Measurements from ENCODE around the gene WDFY2.

DNA sequence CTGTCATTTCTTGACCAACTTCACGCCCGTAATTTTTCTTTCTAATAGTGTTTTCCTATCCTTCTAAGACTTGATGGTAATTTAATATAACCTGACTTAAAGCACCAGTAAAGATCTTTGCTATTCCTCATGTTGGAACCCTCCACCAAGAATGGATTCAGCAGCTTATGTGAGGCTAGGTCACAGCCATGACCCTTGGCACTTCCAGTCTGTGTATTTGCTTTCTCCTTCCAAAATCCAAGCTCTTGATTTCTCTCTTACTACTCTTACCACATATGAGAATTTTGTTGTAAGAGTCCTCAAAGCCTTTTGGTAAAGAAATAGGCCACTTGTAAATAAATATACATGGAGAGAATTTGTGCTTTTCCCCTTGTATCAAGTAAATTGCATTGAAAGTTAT is 158.3 kb downstream of the WDFY2 start:
- TF ChIP-seq, protein P1, sequence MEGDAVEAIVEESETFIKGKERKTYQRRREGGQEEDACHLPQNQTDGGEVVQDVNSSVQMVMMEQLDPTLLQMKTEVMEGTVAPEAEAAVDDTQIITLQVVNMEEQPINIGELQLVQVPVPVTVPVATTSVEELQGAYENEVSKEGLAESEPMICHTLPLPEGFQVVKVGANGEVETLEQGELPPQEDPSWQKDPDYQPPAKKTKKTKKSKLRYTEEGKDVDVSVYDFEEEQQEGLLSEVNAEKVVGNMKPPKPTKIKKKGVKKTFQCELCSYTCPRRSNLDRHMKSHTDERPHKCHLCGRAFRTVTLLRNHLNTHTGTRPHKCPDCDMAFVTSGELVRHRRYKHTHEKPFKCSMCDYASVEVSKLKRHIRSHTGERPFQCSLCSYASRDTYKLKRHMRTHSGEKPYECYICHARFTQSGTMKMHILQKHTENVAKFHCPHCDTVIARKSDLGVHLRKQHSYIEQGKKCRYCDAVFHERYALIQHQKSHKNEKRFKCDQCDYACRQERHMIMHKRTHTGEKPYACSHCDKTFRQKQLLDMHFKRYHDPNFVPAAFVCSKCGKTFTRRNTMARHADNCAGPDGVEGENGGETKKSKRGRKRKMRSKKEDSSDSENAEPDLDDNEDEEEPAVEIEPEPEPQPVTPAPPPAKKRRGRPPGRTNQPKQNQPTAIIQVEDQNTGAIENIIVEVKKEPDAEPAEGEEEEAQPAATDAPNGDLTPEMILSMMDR (IDR thresholded peaks at IDR 0.05) = no peak
- TF ChIP-seq NR2C2 (CRISPR knock-in tag; IDR thresholded peaks at IDR 0.05) (no peak), KAT7 (CRISPR knock-in tag; IDR thresholded peaks at IDR 0.05; ENCODE audit: borderline replicate concordance) (no peak), TEAD1 (CRISPR knock-in tag; IDR thresholded peaks at IDR 0.05) (no peak), ZNF232 (CRISPR knock-in tag; IDR thresholded peaks at IDR 0.05) (no peak)
- TF ChIP-seq, protein P2, sequence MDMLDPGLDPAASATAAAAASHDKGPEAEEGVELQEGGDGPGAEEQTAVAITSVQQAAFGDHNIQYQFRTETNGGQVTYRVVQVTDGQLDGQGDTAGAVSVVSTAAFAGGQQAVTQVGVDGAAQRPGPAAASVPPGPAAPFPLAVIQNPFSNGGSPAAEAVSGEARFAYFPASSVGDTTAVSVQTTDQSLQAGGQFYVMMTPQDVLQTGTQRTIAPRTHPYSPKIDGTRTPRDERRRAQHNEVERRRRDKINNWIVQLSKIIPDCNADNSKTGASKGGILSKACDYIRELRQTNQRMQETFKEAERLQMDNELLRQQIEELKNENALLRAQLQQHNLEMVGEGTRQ (CRISPR knock-in tag; IDR thresholded peaks at IDR 0.05) = no peak
- TF ChIP-seq, protein P3, sequence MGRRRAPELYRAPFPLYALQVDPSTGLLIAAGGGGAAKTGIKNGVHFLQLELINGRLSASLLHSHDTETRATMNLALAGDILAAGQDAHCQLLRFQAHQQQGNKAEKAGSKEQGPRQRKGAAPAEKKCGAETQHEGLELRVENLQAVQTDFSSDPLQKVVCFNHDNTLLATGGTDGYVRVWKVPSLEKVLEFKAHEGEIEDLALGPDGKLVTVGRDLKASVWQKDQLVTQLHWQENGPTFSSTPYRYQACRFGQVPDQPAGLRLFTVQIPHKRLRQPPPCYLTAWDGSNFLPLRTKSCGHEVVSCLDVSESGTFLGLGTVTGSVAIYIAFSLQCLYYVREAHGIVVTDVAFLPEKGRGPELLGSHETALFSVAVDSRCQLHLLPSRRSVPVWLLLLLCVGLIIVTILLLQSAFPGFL (CRISPR knock-in tag; IDR thresholded peaks at IDR 0.05; ENCODE audit: borderline replicate concordance) = no peak
- TF ChIP-seq, protein P4, sequence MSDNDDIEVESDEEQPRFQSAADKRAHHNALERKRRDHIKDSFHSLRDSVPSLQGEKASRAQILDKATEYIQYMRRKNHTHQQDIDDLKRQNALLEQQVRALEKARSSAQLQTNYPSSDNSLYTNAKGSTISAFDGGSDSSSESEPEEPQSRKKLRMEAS (CRISPR knock-in tag; IDR thresholded peaks at IDR 0.05) = no peak
- TF ChIP-seq, protein P5, sequence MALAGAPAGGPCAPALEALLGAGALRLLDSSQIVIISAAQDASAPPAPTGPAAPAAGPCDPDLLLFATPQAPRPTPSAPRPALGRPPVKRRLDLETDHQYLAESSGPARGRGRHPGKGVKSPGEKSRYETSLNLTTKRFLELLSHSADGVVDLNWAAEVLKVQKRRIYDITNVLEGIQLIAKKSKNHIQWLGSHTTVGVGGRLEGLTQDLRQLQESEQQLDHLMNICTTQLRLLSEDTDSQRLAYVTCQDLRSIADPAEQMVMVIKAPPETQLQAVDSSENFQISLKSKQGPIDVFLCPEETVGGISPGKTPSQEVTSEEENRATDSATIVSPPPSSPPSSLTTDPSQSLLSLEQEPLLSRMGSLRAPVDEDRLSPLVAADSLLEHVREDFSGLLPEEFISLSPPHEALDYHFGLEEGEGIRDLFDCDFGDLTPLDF (CRISPR knock-in tag; IDR thresholded peaks at IDR 0.05) = no peak
- TF ChIP-seq, protein P6, sequence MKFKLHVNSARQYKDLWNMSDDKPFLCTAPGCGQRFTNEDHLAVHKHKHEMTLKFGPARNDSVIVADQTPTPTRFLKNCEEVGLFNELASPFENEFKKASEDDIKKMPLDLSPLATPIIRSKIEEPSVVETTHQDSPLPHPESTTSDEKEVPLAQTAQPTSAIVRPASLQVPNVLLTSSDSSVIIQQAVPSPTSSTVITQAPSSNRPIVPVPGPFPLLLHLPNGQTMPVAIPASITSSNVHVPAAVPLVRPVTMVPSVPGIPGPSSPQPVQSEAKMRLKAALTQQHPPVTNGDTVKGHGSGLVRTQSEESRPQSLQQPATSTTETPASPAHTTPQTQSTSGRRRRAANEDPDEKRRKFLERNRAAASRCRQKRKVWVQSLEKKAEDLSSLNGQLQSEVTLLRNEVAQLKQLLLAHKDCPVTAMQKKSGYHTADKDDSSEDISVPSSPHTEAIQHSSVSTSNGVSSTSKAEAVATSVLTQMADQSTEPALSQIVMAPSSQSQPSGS (CRISPR knock-in tag; IDR thresholded peaks at IDR 0.05; ENCODE audit: borderline replicate concordance, low read depth) = no peak

Data from WTC11 (cell line).